Measurements from ENCODE around the gene STIP1. TPM values are rescaled to one million over a fixed set of nuclear protein-coding genes. Genes with fewer than 3 reads are reported as not detected.

Gene STIP1
- total and polyA plus RNA-seq, 2 of the 8 experiments (the other 6 are each of a cell fraction or from before 2014, with no cell fraction given), result 140 to 329 TPM

DNA sequence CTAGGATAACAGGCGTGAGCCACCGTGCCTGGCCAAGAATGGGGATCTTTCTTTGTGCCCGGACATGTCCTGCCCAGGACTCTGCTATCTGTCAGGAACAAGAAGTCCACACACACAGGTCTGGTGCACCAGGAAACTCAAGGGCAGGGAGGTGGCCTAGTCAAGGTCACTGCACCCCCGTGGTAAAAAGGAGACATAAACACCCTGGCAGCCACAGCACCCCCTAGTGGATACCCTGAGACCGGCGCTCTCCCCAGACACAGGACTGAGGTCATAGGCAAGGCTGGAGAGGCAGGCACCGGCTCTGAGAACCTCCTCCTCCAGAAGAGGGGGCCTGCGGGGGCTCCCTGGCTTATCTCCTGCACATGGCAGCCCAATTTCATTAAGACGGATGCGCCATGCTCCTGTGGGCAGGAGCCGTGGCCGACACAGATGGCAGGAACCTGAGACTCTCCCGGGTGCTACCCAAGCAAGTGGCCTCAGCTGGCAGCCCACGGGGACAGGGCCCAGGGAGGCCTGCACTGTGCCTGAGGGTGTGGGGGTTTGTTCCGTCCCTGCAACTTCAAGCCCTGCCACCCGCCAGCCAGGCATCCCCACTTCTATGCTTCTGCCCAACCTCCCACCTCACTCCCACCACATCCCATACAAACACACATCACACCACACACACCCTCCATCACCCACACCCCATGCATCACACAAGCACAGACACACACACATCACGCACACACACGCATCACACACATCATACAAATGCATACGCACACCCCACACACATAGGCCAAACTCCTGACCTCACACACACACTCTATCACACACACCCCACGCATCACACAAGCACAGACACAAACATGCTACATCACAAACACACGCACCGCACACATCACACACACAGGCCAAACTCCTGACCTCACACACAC is 39.7 kb upstream of the STIP1 start (continued):
- TF ChIP-seq CREB1 (IDR thresholded peaks at IDR 0.05) (peak; percentile 43; the same call in 1 of the 2 replicates), EZH2 (IDR thresholded peaks at IDR 0.05; ENCODE audit: low read depth, low read length, severe bottlenecking) (no peak), RAD21 (IDR thresholded peaks at IDR 0.05 in 1 of 2, conservative IDR thresholded peaks at IDR 0.05 in 1 of 2; ENCODE audit: low read depth in 2 of 2, low read length in 2 of 2) (peak; percentile 66 to 71)

All from H1 (cell line).